H4 (cell line): ENCODE measurements around the gene AP5S1. TPM values are rescaled to one million over a fixed set of nuclear protein-coding genes. Genes with fewer than 3 reads are reported as not detected.
"Not testable (repeated sequence)": the region's sequence is repeated elsewhere in the genome, so short reads cannot be mapped to it uniquely, and the experiment has no call there.

Experiments used
- DNase-seq: peaks from one replicate; pipeline ENCODE4 v3.0.0-alpha.2; 2015; ENCODE audit warnings: low spot score
- total RNA-seq: library from RNA; depleted of rRNA; stranded (reverse); fragments of >200 nt; shearing (Covaris generic); gene quantifications from 2 replicates; pipeline ENCODE4 v1.2.3, GENCODE V29; 2014

Gene AP5S1
- total RNA-seq, 1 experiment from 2014 or later, result 16.7 TPM

GRCh38 chr20:3811467-3812258 is 8.7 kb upstream of the AP5S1 start:
- peak; percentile 97 for DNase-seq

GRCh38 chr20:3812259-3812681 is 8.1 kb upstream of the AP5S1 start:
- DNase-seq, result peak; percentile 2

- DNase-seq, result peak; percentile 3
Observed at GRCh38 chr20:3812975-3813847, 7.1 kb upstream of the AP5S1 start.

- DNase-seq, result no peak
Observed at GRCh38 chr20:3813848-3814581, 6.3 kb upstream of the AP5S1 start.

GRCh38 chr20:3814928-3815495 is 5.3 kb upstream of the AP5S1 start:
- no peak for DNase-seq

- no peak for DNase-seq
Observed at GRCh38 chr20:3815703-3816315, 4.5 kb upstream of the AP5S1 start.

GRCh38 chr20:3818155-3819151 is 1.9 kb upstream of the AP5S1 start:
- DNase-seq, result peak; percentile 80

- DNase-seq, result no peak
Observed at GRCh38 chr20:3819411-3820047, 818 bp upstream of the AP5S1 start.

- DNase-seq, result no peak
Observed at GRCh38 chr20:3820901-3821727, 767 bp downstream of the AP5S1 start.

GRCh38 chr20:3821996-3822395 is 1.6 kb downstream of the AP5S1 start:
- DNase-seq, result no peak

- DNase-seq, result no peak
Observed at GRCh38 chr20:3823881-3824280, 3.5 kb downstream of the AP5S1 start.

- DNase-seq, result no peak
Observed at GRCh38 chr20:3825526-3825925, 5.2 kb downstream of the AP5S1 start.

- no peak for DNase-seq
Observed at GRCh38 chr20:3826420-3826819, 6.1 kb downstream of the AP5S1 start.

GRCh38 chr20:3828798-3829197 is 8.5 kb downstream of the AP5S1 start:
- DNase-seq, result no peak

GRCh38 chr20:3829891-3830290 is 9.5 kb downstream of the AP5S1 start:
- DNase-seq, result not testable (repeated sequence)

GRCh38 chr20:3836132-3836531 is 15.8 kb downstream of the AP5S1 start:
- DNase-seq, result no peak

- DNase-seq, result no peak
Observed at GRCh38 chr20:3839328-3839727, 19.0 kb downstream of the AP5S1 start.

GRCh38 chr20:3840201-3840600 is 19.9 kb downstream of the AP5S1 start:
- not testable (repeated sequence) for DNase-seq
